ENCODE results near the gene USP40. TPM values are rescaled to one million over a fixed set of nuclear protein-coding genes. Genes with fewer than 3 reads are reported as not detected.

USP40 gene
- total RNA-seq, 6 donors from 2014 or later: 34.4 to 75.4 (median 50.4) TPM

GRCh38 chr2:233469261-233470010, 97.1 kb downstream of the USP40 start:
- H3K27me3 ChIP-seq: no peaks in the 10 kb centered on the region
- H3K4me3 ChIP-seq: no peak overlapping the region
- WGBS, 2 donors: 86 to 90% methylated on average over 23 to 32 of the region's 32 CpGs
- H3K4me1 ChIP-seq: peaks cover 0 to 8% (median 3%) of the 10 kb centered on the region in 4 donors
- H3K27ac ChIP-seq: peak overlapping the region; percentile 17 to 62 (median 52)
- peak in 1 of 2 donors; percentile 86 for DNase-seq
- no peak for TF ChIP-seq POLR2A (IDR thresholded peaks at IDR 0.05)
- no peak for TF ChIP-seq POLR2AphosphoS5 (IDR thresholded peaks at IDR 0.05)
- no peak for TF ChIP-seq EP300 (IDR thresholded peaks at IDR 0.05)
- TF ChIP-seq CTCF (IDR thresholded peaks at IDR 0.05): no peak
- peak in 1 of 2 donors; percentile 10 for ATAC-seq (ENCODE audit: low FRiP score in 2 of 2)
- peaks cover 11 to 70% (median 51%) of the 10 kb centered on the region in 4 donors for H3K36me3 ChIP-seq
- H3K9me3 ChIP-seq: no peaks in the 10 kb centered on the region

- DNase-seq (peak in 1 of 2 donors; percentile 54), ATAC-seq (ENCODE audit: low FRiP score in 2 of 2) (no peak)
- no peak for TF ChIP-seq POLR2AphosphoS5 (IDR thresholded peaks at IDR 0.05)
- no peak for TF ChIP-seq CTCF (IDR thresholded peaks at IDR 0.05)
- no peak for TF ChIP-seq EP300 (IDR thresholded peaks at IDR 0.05)
- TF ChIP-seq POLR2A (IDR thresholded peaks at IDR 0.05): no peak
- H3K27ac ChIP-seq: peak overlapping the region in 1 of 4 donors; percentile 42
- H3K36me3 ChIP-seq: peaks cover 11 to 77% (median 58%) of the 10 kb centered on the region in 4 donors
- H3K4me1 ChIP-seq: peaks cover 0 to 8% (median 3%) of the 10 kb centered on the region in 4 donors
- WGBS, 2 donors: 96% methylated on average over 4 to 8 of the region's 8 CpGs
- no peaks in the 10 kb centered on the region for H3K27me3 ChIP-seq
- H3K4me3 ChIP-seq: no peak overlapping the region
- H3K9me3 ChIP-seq: no peaks in the 10 kb centered on the region
These were observed 97.9 kb downstream of the USP40 start for GRCh38 chr2:233468741-233469110.

DNA sequence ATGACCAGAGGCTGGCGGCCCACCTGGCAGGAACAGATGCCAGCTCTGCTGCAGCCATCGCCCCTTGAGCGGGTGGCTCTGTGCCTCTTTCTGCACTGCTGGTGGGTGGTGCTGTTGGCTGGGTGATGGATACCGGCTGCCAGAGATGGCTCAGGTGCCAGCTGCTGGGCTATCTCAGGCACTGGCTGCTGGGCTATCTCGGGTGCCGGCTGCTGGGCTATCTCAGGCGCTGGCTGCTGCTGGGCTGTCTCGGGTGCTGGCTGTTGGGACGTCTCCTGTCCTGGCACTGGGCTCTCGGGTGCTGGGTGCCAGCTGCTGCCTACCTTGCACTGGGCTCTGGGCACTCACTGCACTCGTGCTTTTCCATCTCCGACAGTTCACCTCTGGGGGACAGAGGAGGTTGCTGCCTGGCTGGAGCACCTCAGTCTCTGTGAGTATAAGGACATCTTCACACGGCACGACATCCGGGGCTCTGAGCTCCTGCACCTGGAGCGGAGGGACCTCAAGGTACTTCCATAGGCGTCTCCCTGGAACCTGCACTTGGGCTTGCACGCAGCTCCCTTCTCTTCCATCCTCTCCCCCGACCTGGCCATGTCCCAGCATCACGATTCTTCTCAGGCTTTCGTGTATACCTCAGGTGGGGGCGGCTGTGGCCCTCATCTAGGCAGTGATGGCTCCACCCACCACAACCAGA, 98.4 kb downstream of the USP40 start:
- ATAC-seq (ENCODE audit: low FRiP score in 2 of 2) (no peak), DNase-seq (peak in 1 of 2 donors; percentile 53)
- Histone ChIP-seq H3K9me3 (no peaks in the 10 kb centered on the region), H3K4me1 (peaks cover 0 to 8% (median 3%) of the 10 kb centered on the region in 4 donors), H3K27me3 (no peaks in the 10 kb centered on the region), H3K27ac (no peak overlapping the region), H3K36me3 (peaks cover 11 to 80% (median 60%) of the 10 kb centered on the region in 4 donors), H3K4me3 (no peak overlapping the region)
- TF ChIP-seq CTCF (IDR thresholded peaks at IDR 0.05) (no peak), EP300 (IDR thresholded peaks at IDR 0.05) (no peak), POLR2AphosphoS5 (IDR thresholded peaks at IDR 0.05) (no peak), POLR2A (IDR thresholded peaks at IDR 0.05) (no peak)
- 94 to 95% methylated on average over 13 to 22 of the region's 22 CpGs for WGBS, 2 donors

DNA sequence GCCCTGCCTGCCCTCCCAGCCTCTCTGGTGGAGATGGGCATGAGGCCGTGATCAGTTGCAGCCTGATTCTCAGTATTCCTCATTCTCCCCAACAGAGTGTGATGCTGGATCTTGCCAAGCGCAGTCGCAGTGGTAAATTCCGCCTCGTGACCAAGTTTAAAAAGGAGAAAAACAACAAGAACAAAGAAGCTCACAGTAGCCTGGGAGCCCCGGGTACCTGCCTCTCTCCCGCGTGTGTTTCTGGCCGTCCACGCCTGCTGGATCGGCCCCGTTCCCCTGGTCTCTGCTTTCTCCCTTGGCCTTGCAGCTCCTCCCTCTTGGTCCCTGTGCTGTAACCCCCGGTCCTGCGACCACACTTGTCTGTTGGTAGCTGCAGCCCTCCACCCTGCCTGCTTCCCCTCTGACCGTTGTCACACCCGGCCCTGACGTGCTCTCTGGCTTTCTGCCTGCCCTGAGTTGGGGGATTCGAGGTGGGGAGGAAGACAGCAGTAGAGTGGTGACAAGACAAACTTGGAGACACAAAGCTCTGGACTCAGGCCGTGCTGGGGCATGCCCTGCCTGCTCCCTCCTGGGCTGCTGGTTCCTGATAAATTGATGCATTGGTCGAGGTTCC, 99.5 kb downstream of the USP40 start:
- TF ChIP-seq CTCF (IDR thresholded peaks at IDR 0.05) (no peak), EP300 (IDR thresholded peaks at IDR 0.05) (no peak), POLR2A (IDR thresholded peaks at IDR 0.05) (no peak), POLR2AphosphoS5 (IDR thresholded peaks at IDR 0.05) (no peak)
- Histone ChIP-seq H3K27ac (no peak overlapping the region), H3K9me3 (no peaks in the 10 kb centered on the region), H3K36me3 (peaks cover 18 to 86% (median 70%) of the 10 kb centered on the region in 4 donors), H3K27me3 (no peaks in the 10 kb centered on the region), H3K4me1 (peaks cover 0 to 8% (median 3%) of the 10 kb centered on the region in 4 donors), H3K4me3 (no peak overlapping the region)
- ATAC-seq (ENCODE audit: low FRiP score in 2 of 2) (no peak), DNase-seq (peak in 1 of 2 donors; percentile 52)
- WGBS, 2 donors: 92 to 93% methylated on average over 20 of the region's 20 CpGs
